ENCODE data around the gene ARHGAP29. TPM values are rescaled to one million over a fixed set of nuclear protein-coding genes. Genes with fewer than 3 reads are reported as not detected.

Gene ARHGAP29
- total RNA-seq, 2 donors from 2014 or later = 24.9 to 39.4 TPM

GRCh38 chr1:94122201-94122970 lies 115.0 kb downstream of the ARHGAP29 start:
- no peak for ATAC-seq (ENCODE audit: insufficient number of reproducible peaks, low FRiP score, low read depth)
- Histone ChIP-seq H3K36me3 (no peaks in the 10 kb centered on the region), H3K4me3 (no peak overlapping the region), H3K27me3 (replicated peaks; ENCODE audit: insufficient read depth) (no peaks in the 10 kb centered on the region), H3K4me1 (ENCODE audit: control insufficient read depth in 1 of 2, low read depth in 2 of 2) (peaks cover 13 to 17% of the 10 kb centered on the region in 2 donors), H3K9me3 (no peaks in the 10 kb centered on the region), H3K27ac (no peak overlapping the region)
- no peak for DNase-seq (ENCODE audit: low spot score)
- TF ChIP-seq CTCF (IDR thresholded peaks at IDR 0.05) = no peak

Other genes starting within 250 kb of the ARHGAP29 start
- 1 to 10 TPM; 2.0 to 3.7 TPM for gene ABCA4, start 116.4 kb downstream of the ARHGAP29 start, total RNA-seq
- gene ABCD3, start 180.8 kb upstream of the ARHGAP29 start, total RNA-seq = 10 to 100 TPM; 14.0 to 31.7 TPM

Data from thoracic aorta (tissue), 2 donors.